ENCODE measurements around the gene AVPR1A.

Gene AVPR1A

DNA sequence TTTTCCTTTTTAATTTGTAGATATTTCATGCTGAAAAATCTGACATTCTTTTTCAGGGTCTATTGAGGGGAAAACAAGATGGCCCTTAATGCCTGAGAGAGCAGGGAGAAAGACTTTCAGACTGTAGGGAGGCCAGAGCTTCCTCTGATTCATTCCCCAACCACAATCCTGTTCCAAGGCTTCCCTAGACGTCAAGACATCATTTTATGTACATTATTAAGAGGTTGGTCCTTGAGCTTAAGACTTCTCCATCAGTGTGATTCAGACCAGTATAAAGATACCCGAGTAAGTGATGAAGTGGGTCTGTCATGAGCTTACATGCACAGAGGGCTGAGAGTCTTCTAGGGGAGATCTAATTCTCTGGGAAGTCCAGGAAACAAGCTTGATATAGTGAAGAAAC lies 57.3 kb downstream of the AVPR1A start:
- DNase-seq (ENCODE audit: low read depth) = no peak

DNA sequence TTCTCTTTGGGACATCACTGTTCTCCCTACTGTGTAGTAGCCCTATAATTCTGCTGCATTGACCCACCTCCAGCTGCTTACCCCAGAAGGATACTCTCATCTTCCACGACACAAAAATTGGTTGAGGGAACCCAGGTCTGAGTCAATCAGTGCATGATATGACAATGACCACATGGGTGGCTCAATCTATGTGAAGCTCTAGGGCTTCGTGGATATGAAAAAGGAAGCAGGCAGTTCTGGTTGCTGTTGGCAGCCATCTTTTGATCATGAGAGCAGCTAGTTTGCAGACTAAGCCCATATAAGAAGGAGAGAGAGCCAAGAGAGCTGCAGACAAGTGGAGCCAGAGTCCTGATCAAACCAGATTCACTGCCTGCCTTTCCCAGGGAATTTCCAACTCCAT lies 57.9 kb downstream of the AVPR1A start:
- no peak for DNase-seq (ENCODE audit: low read depth)

All from activated T-helper 9 cell treated with anti-CD3 and anti-CD28 coated beads, Interleukin-2, amount 50 U/mL, for 16 hours (primary cell).